Epithelial cell of esophagus (primary cell): Measurements from ENCODE around the gene METRN.

Source experiments
- DNase-seq: peaks from one replicate; pipeline ENCODE4 v3.0.0; 2010; ENCODE audit warnings: low read depth
- H3K4me3 ChIP-seq: 2 replicates; pipeline ENCODE4 v1.5.1; 2011; ENCODE audit warnings: mild to moderate bottlenecking, low read length, control low read depth
- TF ChIP-seq, protein P1 (sequence below): IDR thresholded peaks from 2 replicates; pipeline ENCODE4 v1.5.1; 2011; ENCODE audit warnings: low read depth, mild to moderate bottlenecking, low read length, control low read depth, inconsistent platforms; ENCODE audit not compliant: insufficient read depth; ENCODE audit errors: missing control alignments

The METRN gene

GRCh38 chr16:766008-766819 is 51.3 kb downstream of the METRN start:
- TF ChIP-seq, protein P1, sequence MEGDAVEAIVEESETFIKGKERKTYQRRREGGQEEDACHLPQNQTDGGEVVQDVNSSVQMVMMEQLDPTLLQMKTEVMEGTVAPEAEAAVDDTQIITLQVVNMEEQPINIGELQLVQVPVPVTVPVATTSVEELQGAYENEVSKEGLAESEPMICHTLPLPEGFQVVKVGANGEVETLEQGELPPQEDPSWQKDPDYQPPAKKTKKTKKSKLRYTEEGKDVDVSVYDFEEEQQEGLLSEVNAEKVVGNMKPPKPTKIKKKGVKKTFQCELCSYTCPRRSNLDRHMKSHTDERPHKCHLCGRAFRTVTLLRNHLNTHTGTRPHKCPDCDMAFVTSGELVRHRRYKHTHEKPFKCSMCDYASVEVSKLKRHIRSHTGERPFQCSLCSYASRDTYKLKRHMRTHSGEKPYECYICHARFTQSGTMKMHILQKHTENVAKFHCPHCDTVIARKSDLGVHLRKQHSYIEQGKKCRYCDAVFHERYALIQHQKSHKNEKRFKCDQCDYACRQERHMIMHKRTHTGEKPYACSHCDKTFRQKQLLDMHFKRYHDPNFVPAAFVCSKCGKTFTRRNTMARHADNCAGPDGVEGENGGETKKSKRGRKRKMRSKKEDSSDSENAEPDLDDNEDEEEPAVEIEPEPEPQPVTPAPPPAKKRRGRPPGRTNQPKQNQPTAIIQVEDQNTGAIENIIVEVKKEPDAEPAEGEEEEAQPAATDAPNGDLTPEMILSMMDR, result no peak
- no peak for DNase-seq
- H3K4me3 ChIP-seq, result no peak overlapping the region

- no peak for DNase-seq
- TF ChIP-seq, protein P1, result no peak
- no peak overlapping the region for H3K4me3 ChIP-seq
Observed at GRCh38 chr16:766820-767640, 52.1 kb downstream of the METRN start.

DNA sequence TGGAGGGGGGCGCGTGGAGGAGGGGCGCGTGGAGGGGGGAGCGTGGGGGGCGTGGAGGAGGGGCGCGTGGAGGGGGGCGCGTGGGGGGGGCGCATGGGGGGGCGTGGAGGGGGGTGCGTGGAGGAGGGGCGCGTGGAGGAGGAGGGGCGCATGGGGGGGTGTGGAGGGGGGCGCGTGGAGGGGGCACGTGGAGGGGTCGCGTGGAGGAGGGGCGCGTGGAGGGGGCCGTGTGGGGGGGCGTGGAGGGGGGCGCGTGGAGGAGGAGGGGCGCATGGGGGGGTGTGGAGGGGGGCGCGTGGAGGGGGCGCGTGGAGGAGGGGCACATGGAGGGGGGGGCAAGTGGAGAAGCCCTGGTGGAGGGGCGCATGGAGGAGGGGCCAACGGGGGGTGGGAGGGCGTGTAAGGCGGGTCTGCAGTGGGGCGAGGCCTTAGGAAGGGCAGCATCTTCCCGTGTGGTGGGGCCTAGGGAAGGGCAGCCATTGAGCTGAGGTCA is 52.9 kb downstream of the METRN start:
- H3K4me3 ChIP-seq, result no peak overlapping the region
- TF ChIP-seq, protein P1, result no peak
- DNase-seq, result no peak

GRCh38 chr16:768428-768827 is 53.5 kb downstream of the METRN start:
- no peak overlapping the region for H3K4me3 ChIP-seq
- DNase-seq, result no peak
- TF ChIP-seq, protein P1, result no peak
